ENCODE data around the gene ACSF2.

ACSF2 gene

DNA sequence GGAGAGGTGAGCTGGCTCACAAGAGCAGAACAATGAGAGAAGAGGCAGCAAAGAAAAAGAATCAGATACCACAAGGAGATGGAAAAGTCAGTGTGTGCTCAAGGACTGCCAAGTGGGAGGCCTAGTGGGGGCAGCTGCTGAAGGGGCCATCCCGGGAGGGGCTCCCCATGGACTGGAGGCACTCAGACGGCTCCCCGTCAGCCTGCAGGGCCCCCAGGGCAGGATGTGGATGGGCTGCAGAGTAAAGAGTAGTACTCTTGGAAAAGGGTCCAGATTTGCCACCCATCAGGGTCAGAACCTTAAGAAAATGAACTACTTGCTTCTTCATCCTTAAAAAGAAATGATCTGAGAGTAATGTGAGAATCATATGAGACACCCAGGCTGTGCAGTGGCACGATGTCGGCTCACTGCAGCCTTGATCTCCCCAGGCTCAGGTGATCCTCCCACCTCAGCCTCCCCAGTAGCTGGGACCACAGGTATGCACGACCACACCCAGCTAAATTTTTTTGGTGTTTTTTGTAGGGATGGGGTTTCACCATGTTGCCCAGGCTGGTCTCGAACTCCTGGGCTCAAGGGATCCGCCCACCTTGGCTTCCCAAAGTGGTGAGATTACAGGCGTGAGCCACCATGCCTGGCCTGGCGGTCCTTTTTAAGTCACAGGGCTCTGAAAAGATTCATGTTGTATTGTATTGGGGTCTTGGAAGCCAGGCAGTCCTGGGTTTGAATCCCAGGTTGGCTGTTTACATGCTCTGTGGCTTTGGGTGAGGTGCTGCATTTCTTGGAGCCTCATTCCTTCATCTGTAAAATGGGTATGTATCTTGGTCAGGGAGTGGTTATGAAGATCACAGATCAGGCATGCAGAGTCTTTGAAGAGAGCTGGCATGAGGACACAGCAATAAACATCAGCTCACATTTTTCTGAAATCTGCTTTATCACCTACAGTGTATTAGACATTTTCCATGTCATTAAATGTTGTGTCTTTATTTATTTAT is 15.1 kb downstream of the ACSF2 start:
- DNase-seq, result no peak

DNA sequence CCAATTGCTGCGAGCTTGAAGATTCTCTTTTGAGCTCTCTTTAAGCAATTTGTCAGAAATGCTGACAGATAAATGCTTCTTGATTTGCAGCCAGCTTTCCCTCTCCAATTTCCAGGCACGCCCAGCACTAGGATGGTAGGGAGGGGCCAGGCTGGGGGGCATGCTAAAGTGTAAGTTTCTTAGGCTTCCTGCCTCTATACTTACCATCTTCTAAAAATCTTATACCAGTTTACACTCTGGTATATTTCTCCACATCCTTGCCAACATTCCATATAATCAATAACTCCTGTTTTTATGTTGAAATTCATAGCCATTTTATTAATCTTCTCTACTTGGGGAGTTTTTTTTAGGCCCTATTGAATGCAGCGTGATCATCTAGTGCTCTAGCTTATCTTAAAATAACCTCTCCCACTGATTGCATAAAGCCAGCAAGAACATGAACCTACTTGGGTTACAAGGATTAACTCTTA is 17.5 kb downstream of the ACSF2 start:
- DNase-seq, result no peak

DNA sequence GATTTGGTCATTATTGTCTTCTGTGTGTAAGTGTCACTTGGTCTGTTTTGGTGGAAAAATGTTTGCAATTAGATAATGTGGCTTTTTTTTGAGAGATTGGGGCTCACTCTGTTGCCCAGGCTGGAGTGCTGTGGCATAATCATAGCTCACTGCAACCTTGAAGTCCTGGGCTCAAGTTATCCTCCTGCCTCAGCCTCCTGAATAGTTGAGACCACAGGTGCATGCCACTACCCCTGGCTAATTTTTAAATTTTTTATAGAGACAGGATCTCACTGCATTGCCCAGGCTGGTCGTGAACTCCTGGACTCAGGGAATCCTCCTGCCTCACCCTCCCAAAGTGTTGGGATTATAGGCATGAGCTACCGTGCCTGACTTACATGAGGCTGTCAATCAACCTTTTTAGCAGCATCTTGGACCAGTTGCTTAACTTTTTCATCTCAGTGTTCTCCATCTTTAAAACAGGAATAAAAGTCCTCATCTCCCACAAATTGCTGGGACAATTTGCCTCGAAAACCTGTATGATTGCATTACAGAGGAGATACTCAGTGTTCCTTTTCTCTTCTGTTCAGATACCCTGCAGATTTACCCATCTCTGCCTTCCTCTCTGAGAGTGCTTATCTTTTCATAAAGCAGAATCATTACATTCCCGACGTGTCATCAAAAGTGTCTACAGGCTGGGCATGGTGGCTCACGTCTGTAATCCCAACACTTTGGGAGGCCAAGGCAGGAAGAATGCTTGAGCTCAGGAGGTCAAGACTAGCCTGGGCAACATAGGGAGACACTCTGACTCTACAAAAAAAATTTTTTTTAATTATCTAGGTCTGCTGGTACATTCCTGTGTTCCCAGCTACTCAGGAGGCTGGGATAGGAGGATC is 19.1 kb downstream of the ACSF2 start:
- no peak for DNase-seq

DNA sequence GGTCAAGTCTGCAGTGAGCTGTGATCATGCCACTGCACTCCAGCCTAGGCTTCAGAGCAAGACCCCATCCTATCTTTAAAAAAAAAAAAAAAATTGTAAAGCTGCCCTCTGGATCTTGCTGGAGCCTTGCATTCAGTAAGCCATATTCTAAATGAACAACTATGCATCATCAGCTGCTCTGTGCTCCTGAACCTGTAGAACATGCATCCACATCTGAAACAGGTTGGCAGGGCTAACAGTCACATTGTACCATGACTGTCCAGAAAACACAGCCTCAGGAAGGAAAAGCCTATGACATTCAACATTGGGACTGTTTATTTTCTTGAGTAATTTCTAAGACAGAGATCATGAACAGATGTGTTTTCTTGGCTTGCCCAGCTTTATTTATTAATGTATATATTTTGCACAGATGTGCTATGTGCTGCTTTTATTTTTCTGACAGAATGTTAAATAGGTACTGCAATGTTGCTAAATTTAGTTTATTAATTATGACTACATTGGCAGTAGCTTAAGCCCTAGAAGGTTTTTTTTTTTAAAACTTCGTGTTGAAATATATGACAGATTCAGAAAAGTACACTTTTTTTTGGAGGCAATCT is 19.8 kb downstream of the ACSF2 start:
- DNase-seq, result no peak

DNA sequence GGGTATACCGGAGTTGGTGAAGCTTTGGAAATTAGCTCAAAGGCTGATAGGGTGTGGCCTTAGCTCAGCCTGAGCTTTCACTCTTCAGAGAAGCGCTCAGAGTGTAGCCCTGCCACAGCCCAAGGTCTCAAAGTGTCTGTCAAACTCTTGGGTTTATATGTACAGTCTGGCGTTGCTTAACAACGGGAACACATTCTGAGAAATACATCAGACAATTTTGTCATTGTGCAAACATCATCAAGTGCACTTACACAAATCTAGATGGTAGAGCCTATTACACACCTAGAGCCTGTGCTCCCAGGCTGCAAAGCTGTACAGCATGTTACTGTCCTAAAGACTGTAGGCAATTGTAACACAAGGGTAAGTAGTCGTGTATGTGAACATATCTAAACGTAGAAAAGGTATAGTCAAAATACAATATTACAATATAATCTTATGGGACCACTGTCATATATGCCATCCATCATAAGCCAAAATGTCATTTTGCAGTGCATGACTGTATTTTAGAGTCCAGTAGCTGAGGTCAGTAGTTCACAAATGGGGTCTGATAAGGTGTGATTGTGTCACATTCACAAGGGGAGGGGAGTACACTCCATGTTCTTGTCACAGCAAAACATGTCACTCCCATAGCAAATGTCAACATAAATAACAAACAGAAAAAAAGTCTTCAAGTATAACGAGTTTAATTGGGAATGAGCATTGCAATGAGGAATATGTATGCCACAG is 22.0 kb downstream of the ACSF2 start:
- DNase-seq, result no peak

DNA sequence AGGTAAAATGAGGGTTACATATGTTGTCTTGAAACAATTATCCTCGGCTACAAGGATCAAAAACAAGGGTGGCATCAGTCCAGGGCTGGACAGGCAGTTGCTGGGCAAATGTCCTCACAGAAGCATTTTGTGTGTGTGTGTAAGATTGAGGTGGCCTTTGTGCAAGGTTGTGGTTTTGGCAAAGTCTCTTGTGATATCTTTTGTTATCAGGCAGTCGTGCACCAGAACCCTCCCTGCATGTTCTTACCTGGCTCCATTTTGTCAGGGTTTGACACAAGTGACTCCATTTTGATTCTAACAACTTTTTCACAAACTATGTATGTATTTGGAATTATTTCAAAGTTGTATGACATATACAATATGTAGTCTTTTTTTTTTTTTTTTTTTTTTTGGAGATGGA is 22.6 kb downstream of the ACSF2 start:
- DNase-seq, result no peak

DNA sequence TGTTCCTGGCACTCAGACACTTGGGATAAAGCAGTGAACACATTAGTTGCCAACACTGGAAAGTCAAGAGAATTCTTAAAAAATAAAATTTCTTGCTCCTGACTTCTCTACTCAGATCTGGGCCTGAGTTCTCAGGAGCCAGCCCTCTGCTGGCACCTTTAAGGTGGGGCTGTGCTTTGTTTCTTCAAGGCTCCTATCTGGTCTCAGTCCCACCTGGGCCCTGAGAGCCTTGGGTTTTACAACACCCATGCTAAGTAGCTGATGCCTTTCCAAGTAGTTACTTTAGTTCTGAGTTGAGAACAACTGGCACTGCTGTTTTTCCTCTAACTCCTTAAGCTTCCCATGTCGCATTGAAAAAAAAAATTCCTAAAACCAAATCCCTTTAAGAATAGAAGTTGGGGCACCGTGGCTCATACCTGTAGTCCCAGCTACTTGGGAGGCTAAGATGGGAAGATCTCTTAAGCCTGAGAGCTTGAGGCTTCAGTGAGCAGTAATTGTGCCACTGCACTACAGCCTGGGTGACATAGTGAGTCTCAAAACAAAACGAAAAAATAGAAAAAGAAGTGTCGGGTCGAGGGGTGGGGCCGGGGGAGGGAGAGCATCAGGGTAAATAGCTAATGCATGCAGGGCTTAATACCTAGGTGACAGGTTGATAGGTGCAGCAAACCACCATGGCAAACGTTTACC is 26.1 kb downstream of the ACSF2 start:
- no peak for DNase-seq

DNA sequence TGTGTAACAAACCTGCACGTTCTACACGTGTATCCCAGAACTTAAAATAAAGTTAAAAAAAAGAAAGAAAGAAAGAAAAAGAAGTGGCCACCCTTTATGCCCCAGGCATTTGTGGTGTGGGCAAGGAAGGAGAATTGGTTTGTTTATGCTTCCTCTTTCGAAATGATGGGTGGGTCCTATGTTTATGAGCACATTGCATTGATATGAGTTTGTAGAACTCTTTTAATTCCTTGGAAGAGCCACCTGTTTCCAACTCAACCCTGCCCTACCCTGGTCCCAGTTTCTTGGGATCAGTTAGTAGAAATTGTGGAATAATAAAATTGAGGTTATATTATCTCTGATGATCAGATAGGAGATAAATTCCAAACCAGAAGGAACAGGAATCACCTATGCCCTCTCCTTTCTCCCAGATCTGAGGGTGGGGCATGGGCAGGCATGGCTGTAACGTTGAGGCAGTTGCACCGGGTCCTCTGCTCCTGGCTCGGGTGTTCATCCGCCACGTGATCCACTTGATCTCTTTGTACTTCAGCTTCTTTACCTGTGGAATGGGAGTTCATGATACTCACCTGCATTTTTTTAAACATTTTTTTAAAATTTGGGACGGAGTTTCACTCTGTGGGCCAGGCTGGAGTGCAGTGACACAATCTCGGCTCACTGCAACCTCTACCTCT is 26.7 kb downstream of the ACSF2 start:
- no peak for DNase-seq

DNA sequence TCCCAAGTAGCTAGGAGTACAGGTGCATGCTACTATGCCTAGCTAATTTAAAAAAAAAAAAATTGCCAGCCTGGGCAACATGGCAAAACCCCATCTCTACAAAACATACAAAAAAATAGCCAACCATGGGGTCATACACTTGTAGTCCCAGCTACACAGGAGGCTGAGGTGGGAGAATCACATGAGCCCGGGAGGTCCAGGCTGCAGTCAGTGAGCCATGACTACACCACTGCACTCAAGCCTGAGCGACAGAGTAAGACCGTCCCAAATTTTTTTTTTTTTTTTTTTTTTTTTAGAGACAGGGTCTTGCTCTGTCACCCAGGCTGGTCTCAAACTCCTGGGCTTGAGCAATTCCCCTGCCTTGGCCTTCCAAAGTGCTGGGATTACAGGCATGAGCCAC is 27.9 kb downstream of the ACSF2 start:
- DNase-seq, result no peak

DNA sequence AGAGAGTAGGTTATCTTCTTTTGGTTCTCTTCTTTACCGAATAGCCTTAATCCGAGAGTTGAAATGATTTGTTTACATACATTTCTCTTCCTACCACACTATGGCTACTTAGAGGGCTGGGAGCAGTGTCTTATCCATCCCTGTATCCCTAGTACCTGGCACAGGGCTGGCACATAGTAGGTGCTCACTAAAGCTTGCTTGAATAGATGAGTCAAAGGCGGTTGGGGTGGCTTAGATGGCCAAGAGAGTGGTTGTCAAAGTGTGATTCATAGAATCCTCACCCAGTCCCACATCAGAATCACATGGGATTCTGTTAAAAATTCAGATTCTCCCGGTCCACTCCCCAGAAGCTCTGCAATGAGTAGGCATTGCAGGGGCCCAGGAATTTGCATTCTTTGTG is 31.6 kb downstream of the ACSF2 start:
- no peak for DNase-seq

DNA sequence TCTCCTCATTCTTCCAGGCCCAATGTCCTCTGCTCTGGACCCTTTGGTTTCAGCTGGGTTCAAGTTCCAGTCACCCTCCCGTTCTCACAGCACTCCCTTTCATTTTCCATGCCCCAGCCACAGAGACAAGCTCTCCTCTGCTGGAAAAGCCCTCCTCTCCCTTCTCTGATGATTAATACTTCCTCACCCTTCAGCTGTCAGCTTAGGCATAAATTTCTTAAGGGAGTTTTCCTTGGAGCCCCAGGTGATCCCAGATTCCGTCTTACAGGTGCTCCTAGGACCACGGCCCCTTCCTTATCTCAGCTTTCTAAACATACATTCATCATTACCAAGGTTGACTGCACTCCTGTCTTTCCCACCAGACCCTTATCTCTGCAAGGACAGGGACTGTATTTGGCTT is 32.3 kb downstream of the ACSF2 start:
- DNase-seq, result no peak

DNA sequence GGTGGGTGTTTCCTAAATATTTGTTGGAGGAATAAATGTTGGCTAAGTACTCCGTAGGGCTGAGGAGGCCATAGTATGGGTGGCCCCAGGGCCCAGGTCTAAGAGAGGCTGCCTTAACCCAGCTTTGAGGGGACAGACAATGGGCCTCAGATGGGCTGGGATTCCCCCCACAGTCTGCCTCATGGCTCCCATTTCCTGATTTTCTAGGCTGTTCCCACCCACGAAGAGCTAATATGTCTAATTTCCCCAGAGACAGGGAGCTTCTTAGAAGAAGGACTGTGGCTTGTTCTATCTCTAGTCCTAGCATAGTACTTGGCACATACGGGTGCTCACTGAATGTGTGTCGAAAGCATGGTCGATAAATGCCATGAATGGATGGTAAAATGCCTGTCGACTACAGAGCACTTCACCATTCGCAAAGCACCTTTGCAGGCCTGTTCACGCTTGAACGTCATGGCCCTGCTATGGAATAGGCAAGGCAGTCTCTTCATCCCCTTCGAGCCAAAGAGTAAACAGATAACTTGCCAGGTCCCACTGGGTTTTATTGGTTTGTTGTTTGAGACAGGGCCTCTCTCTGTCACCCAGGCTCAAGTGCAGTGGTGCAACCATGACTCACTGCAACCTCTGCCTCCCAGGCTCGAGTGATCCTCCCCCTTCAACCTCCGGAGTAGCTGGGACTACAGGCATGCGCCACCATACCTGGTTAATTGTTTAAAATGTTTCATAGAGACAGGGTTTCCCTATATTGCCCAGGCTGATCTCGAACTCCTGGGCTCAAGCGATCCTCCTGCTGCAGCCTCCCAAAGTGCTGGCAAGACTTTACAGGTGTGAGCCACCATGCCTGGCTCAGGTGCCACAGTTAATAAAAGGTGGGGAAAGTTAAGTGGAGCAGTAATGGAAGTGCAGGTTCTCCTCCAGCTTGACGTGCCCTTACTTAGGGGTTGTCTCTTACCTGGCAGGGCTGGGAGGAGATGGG is 33.0 kb downstream of the ACSF2 start:
- no peak for DNase-seq

DNA sequence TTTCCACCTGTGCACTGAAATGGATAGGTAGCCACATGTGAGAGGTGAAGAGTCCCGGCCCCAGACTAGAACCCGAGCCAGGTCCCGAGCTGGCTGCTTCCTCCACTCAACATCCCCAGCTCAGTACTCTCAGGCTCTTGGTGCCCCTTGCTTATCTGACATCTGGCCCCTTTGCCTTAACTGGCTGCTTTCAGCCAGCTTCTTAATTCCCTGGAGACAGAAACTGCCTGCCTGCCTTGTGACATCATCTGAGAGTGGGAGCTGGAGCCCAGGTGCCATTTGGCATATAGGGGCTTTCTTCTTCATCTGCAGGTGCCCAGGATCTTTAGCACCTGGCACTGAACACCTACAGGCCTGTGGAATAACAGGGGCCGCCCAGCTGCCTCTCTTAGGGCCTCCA is 33.7 kb downstream of the ACSF2 start:
- no peak for DNase-seq

DNA sequence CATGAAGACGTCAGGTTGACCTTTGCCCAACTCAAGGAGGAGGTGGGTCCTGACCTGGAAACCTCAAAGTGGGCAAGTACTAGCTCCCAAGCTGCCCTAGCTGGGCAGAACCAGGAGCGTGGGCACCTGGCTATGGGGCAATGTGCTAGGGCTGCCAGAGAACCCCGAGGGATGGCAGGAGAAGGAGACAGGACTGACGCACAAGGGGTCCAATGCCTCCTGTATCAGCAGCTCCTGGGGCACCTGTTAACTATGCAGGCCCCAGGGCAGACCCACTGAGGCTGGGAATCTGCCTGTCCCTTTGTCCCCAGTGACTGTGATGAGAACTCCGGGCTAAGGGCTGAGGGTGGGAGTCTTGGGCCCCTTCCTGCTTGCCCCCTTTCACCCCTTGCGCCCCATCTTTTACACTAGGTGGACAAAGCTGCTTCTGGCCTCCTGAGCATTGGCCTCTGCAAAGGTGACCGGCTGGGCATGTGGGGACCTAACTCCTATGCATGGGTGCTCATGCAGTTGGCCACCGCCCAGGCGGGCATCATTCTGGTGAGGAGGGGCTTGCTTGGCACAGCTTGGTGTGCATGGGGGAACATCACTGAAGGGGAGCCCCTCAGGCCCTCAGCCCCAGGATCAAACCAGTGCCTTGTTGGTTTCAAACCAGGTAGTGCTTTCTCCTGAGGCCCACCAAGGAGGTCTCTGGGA is 35.0 kb downstream of the ACSF2 start:
- DNase-seq, result no peak

DNA sequence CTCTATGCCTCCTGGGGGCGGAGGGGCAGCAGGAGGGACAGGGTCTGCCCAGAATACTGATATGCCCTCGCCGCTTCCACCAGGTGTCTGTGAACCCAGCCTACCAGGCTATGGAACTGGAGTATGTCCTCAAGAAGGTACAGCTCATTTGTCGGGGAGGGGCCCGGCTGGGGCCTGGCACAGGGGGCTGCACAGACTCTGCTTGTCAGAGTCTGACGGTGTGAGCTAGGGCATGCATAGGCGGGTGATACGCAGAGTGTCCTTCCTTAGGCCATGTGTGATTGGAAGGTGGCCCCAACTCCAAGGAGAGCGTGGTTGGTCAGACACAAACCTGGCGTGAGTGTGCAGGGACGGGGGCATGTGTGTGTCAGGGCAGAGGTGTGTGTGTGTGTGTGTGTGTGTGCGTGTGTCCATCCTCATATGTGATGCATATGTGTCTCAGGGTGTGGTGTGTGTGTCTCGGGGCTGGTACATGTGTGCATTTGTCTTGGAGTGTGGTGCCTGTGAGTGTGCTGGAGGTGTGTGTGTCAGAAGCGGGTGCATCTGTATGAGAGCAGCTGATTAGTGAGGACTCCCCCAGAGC is 35.6 kb downstream of the ACSF2 start:
- no peak for DNase-seq

DNA sequence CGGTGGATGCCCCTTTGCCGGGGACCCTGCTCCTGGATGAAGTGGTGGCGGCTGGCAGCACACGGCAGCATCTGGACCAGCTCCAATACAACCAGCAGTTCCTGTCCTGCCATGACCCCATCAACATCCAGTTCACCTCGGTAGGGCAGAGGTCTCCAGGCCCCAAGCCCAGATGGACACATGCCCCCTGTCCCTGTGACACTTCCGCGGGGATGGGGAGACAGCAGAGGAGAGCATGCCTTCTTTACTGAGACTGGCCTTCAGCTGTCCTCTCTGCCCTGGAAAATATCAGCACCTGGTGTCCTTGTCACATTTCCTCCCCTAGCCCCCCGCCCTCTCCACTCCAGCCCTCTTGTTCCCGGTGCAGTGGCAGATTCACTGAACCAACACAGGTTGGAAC is 36.4 kb downstream of the ACSF2 start:
- no peak for DNase-seq

DNA sequence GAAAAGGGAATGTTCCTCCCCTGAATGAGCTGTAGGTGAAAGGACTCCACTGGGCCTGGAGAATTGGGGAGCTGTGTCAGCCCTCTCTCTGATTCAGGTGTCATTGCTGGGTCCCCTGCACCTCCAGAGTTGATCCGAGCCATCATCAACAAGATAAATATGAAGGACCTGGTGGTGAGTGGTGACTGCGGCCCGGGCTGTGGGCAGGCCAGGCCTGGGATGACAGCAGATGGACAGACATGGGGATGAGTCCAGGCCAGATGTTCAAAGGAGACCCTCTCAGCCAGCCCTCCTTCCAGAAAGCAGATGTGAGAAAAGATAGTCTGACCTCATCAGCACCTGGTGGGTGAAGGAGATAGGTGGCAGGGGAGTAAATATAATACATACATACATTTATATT is 38.1 kb downstream of the ACSF2 start:
- DNase-seq, result no peak

DNA sequence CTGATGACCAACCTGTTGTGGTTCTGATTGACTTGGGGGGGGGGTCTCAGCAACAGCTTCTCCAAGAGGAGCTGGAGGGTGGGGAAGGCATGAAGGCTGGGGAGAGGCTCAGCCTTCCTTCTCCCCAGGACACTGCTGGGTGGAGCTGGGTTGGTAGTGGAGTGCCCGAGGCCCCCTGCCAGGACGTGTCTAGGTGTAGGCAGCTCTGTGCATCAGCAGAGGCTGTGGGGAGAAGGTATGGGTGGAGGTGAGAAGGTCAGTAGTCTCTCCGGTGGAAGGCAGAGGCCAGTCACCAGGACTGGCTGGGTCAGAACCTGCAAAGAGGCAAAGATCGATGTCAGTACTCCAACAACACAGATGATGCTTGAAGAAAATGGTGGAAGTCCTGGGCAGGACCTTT is 38.7 kb downstream of the ACSF2 start:
- no peak for DNase-seq

DNA sequence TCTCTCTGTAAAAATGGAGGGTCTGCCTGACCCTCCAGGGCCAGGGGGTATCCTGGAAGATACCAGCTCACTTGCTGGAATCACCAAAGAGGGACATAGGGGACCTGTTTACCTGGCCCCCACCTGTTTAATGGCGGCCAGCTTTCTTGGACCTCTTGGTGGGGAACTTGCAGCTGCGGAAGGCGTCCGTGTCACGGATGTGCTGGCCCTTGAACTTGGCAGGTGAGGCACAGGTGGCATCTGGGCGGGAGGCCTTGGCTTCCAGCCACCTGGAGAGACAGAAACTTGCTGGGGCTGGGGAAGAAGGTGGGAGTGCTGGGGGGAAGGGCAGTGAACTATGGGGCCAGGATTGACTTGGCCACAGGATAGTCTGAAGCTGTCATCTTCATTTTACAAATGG is 39.2 kb downstream of the ACSF2 start:
- DNase-seq, result no peak

All from activated CD4-positive, alpha-beta T cell treated with anti-CD3 and anti-CD28 coated beads for 4 hours (primary cell).